ENCODE data around the gene RAB18.

RAB18 gene

GRCh38 chr10:27536437-27536836, 32.3 kb downstream of the RAB18 start:
- FAIRE-seq (no peak), DNase-seq (ENCODE audit: insufficient read length, low spot score) (no peak)
- no peak for TF ChIP-seq CTCF (IDR thresholded peaks at IDR 0.05; ENCODE audit: insufficient read depth, missing control alignments)

DNA sequence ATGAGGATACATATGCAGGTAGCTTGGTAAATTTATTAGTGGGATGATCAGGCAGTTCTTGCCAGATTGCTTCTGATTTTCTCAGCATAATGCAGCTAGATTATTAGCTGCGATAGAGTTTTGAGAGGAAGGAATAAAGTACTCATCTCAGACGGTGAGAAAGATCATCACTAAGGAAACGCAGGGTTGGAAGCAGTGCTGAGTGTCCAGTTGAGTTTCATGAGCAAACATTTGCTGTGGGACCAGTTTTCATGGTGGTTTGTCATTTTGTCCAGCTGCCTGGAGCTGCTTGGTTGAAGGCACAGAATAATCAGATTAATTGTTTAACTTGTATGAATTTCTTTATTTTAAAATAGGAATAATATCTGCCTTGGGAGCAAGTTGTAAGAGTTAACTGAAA, 33.1 kb downstream of the RAB18 start:
- DNase-seq (ENCODE audit: insufficient read length, low spot score) (no peak), FAIRE-seq (no peak)
- no peak for TF ChIP-seq CTCF (IDR thresholded peaks at IDR 0.05; ENCODE audit: insufficient read depth, missing control alignments)

GRCh38 chr10:27537787-27538186, 33.7 kb downstream of the RAB18 start:
- DNase-seq (ENCODE audit: insufficient read length, low spot score) (no peak), FAIRE-seq (no peak)
- no peak for TF ChIP-seq CTCF (IDR thresholded peaks at IDR 0.05; ENCODE audit: insufficient read depth, missing control alignments)

DNA sequence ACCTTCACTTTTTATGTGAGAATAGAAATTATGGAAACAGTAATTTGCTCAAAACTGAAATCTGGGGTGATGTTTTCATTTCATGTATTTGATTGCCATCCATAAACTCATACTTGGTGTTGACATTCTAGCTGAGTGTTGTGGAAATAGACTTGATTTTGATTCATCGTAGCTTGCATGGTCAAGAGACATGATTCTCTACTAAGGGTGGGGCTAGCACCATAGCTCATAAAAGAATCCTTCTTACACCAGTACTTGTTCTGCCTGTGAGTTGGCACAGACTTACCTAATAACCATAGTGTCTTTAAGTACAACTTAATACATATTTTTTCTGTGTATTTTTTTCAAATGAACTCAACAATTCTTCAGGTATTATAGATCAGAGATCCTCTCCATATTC, 36.6 kb downstream of the RAB18 start:
- DNase-seq (ENCODE audit: insufficient read length, low spot score) = no peak
- TF ChIP-seq CTCF (IDR thresholded peaks at IDR 0.05; ENCODE audit: insufficient read depth, missing control alignments) = no peak
- FAIRE-seq = no peak

- FAIRE-seq = no peak
- DNase-seq (ENCODE audit: insufficient read length, low spot score) = no peak
Measured at GRCh38 chr10:27541796-27542729, 38.0 kb downstream of the RAB18 start.

DNA sequence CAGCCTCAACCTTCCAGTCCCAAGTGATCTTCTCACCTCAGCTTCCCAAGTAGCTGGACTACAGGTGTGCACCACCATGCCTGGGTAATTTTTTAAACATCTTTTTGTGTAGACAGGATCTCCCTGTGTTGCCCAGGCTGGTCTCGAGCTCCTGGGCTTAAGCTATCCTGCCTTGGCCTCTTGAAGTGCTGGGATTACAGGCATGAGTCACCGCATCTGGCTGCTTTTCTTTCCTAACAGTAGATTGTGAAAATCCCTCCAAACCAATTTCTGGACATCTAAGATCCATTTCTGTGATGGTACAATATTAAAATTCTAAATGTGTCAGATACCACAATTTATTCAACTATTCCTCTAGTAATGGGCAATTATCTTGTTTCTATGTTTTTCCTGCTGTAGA, 38.7 kb downstream of the RAB18 start:
- DNase-seq (ENCODE audit: insufficient read length, low spot score) (no peak), FAIRE-seq (no peak)
- TF ChIP-seq CTCF (IDR thresholded peaks at IDR 0.05; ENCODE audit: insufficient read depth, missing control alignments) = no peak

More at GRCh38 chr10:27541796-27542729, 38.0 kb downstream of the RAB18 start:
- TF ChIP-seq CTCF (IDR thresholded peaks at IDR 0.05; ENCODE audit: insufficient read depth, missing control alignments) = no peak

GRCh38 chr10:27547047-27547446, 42.9 kb downstream of the RAB18 start:
- TF ChIP-seq CTCF (IDR thresholded peaks at IDR 0.05; ENCODE audit: insufficient read depth, missing control alignments) = no peak
- no peak for DNase-seq (ENCODE audit: insufficient read length, low spot score)
- no peak for FAIRE-seq
